HG02642 (cell line): Measurements from ENCODE around the gene ZMYM3.

Source experiments
- ATAC-seq: cut with Tn5 transposase; IDR thresholded peaks from one replicate; pipeline ENCODE4 v1.9.1; 2021; ENCODE audit warnings: mild to moderate bottlenecking; ENCODE audit not compliant: unreplicated experiment, poor library complexity

Gene ZMYM3

GRCh38 chrX:71214604-71215337, 39.2 kb downstream of the ZMYM3 start:
- no peak for ATAC-seq

DNA sequence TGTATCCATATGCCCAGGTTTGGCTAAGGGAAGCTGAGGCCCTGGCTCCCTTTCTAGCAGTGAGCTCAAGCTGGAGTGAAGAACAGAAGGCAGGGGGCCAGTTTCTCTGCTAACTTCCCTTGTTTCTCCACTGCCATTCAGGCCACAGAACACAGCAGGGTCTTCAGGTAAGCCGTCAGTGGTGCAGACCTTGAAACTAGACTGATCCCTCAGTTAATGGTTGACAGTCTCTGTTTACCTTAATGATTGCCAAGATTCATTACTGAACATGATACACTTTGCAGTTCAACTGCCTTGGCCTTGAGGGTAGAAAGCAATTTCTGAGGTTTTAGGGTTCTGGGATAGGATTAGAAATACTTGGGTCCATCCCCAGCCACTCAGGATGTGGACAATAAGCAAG, 39.8 kb downstream of the ZMYM3 start:
- no peak for ATAC-seq

DNA sequence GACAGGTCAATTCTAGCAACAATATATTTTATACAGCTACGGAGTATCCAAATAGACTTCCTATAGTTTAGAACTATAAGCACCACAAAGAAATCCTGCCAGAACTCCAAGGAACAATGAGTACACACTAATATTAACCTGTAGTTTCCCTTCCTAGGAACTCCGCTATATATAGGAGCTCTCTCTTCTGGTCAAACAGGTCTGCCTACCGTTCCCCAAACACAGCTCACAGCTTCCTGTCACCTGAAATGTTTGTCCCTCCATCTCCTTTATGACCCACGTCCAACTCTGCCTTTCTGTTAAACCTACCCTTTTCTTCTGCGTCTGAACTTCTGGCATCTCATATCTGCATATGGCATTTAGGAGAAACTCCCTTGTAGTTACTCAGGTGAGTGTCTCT, 41.4 kb downstream of the ZMYM3 start:
- ATAC-seq, result no peak

- no peak for ATAC-seq
Observed at GRCh38 chrX:71210816-71211215, 43.1 kb downstream of the ZMYM3 start.

DNA sequence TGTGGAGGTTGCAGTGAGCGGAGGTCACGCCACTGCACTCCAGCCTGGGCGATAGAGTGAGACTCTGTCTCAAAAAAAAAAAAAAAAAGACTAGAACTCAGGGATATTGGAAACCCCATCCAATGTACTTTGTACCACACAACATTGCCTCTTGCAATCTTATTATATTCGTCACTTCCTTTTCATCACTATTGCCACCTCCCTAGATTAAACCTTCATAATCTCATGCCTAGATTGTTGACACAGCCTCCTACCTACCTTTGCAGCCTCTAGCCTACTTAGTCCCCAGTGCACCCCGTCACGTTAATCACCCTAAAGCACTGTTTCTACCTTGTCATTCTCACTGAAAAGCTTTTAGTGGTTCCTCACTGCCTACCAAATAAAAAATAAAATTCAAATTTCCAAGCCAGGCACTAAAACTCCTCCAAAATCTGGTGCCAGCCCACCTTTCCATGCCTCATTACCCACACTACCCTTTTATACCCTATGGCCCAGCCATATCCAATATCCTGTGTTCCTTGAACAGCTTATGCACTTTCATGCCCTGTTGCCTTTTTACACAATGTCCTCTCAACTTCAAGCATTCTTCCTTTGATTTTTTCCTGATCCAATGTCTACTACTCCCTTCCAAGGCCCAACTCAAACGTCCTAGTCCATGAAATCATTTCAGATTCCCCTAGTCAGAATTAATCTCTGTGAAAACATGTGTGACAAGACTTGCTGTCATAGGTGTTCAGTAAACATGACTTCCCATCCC, 54.5 kb downstream of the ZMYM3 start:
- ATAC-seq, result no peak

DNA sequence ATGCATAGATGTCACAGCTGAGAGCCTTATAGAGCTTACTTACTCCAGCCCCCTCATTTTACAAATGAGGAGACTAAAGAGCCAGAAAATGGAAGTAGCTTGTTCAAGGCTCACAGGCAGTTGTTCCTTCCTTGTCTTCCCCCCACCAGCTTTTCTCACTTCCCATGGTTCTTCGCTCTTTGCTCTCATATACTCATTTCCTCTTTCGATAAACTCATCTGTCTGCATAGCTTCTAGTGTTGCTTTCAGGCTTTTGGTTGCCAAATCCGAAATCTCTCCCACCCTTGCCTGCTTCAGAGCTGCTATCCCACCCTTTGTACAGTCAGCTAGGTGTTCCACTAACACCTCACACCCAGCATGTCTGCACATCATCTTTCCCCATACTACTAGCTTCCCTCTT, 55.9 kb downstream of the ZMYM3 start:
- peak; percentile 84 for ATAC-seq

DNA sequence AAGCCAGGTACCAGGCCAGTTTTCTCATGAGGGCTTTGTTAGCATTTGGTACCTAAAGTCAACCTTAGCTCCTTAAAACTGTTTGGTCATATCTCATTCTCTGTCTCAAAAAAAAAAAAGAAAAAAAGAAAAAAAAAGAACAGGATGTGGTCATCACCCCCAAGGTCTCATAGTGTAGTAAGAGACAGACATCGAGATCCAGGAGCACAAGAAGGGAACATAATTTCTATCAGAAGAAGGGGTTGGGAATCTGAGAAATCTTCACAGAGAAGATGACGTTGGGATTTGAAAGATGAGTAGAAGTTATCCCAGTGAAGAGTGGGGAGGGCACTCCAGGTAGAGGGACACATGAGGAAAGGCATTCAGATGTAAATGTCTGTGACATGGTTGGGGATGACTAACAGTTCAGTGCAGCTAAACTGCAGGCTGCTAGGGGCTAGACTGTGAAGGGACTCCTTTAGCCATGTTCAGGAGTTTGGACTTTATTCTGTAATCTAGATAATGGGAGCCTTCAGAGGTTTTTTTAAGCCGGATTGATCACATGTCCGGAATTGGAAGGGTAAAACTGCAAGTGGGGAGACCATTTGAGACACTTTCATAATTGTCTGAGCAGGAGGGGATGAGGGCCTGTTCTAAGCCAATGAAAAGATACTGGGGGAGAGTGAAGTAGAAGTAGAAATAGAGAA, 57.8 kb downstream of the ZMYM3 start:
- ATAC-seq, result no peak

- ATAC-seq, result no peak
Observed at GRCh38 chrX:71191248-71191647, 62.7 kb downstream of the ZMYM3 start.
